Heart right ventricle (tissue), 16 donors: ENCODE results near the gene SLC25A21. TPM values are rescaled to one million over a fixed set of nuclear protein-coding genes. Genes with fewer than 3 reads are reported as not detected.

Experiments used
- ATAC-seq, 8 donors: fragments of 200-7000 bp; cut with Tn5 transposase; one replicate each; pipeline ENCODE4 v1.9.1; 2020; ENCODE audit warnings: mild to moderate bottlenecking in 8 of 8, moderate library complexity in 8 of 8, moderate number of reproducible peaks in 1 of 8
- DNase-seq, 2 donors: peaks; one replicate each; pipeline ENCODE4 v3.0.0-alpha.2; 2020
- H3K27ac ChIP-seq, 10 donors: fragments of 200-600 bp; sonication (generic) in 2 of 10; one replicate each; pipeline versions ENCODE4 v1.5.0 to v1.8.0; 2020 to 2022; ENCODE audit warnings: mild to moderate bottlenecking in 3 of 10
- H3K27me3 ChIP-seq, 7 donors: fragments of 200-600 bp; one replicate each; pipeline ENCODE4 v1.8.0; 2021 to 2022; ENCODE audit warnings: mild to moderate bottlenecking in 2 of 7
- H3K36me3 ChIP-seq, 9 donors: fragments of 200-600 bp; sonication (generic) in 1 of 9; one replicate each; pipeline versions ENCODE4 v1.5.0 to v1.8.0; 2020 to 2022; ENCODE audit warnings: mild to moderate bottlenecking in 2 of 9
- H3K4me1 ChIP-seq, 9 donors: fragments of 200-600 bp; sonication (generic) in 1 of 9; one replicate each; pipeline versions ENCODE4 v1.5.0 to v1.8.0; 2020 to 2022; ENCODE audit warnings: mild to moderate bottlenecking in 4 of 9
- H3K4me3 ChIP-seq, 10 donors: fragments of 200-600 bp; sonication (generic) in 2 of 10; one replicate each; pipeline versions ENCODE4 v1.5.0 to v1.8.0; 2020 to 2022; ENCODE audit warnings: mild to moderate bottlenecking in 7 of 10, moderate library complexity in 2 of 10
- H3K9me3 ChIP-seq, 11 donors: fragments of 200-600 bp in 10 of 11; sonication (generic) in 2 of 11; one replicate each; pipeline versions ENCODE4 v1.5.0 to v1.8.0; 2013 to 2022; ENCODE audit warnings: mild to moderate bottlenecking in 2 of 11, control low read depth in 1 of 11, moderate library complexity in 1 of 11
- CTCF ChIP-seq, 9 donors: fragments of 200-600 bp; sonication (generic) in 2 of 9; IDR thresholded peaks; one replicate each; pipeline versions ENCODE4 v1.5.0 to v1.8.0; 2021 to 2022; ENCODE audit warnings: antibody characterized with exemption in 9 of 9, mild to moderate bottlenecking in 5 of 9, moderate library complexity in 1 of 9
- WGBS, 2 donors: extraction: QIAGEN DNeasy Blood & Tissue Kit; methylation state at CpG; one replicate each; pipeline ENCODE4 v1.1.7; 2013; ENCODE audit warnings: inconsistent platforms in 1 of 2; 5-methylcytosine and 5-hydroxymethylcytosine counted together
- intact Hi-C, 10 donors: fragments of 100-400 bp; cut with DNase I; formaldehyde crosslinking; loops; one replicate each; pipeline versions ENCODE4 v1.11.1 to v1.14.2; 2022
- polyA plus RNA-seq, 2 donors: library from polyadenylated mRNA; stranded (reverse); fragments of 200-250 nt; gene quantifications; one replicate each; pipeline ENCODE4 v1.2.3, GENCODE V29; 2013
- total RNA-seq, 10 donors: library from RNA; stranded (reverse); fragmentation: NEBNext Ultra II Directional in 3 of 10; extraction: Animal tissue kit (Norgen Biotek cat#: 25700) in 3 of 10; gene quantifications; one replicate each; pipeline versions ENCODE4 v1.2.1 to v1.2.4, GENCODE V29; 2021 to 2023
- donor health status: Arrhythmogenic right ventricular cardiomyopathy.
- donor health status: ischemic (EF 13 %, LVEDD 7.1; RV severe dilation, severe dysfunction).
- donor health status: healthy with polysubstance abuse.
- donor health status: DM: no; HTN: yes; CAD: no.
- donor health status: DM: no; HTN: no; CAD: no.
- donor health status: ischemic (EF 25% LVEDD 6.9; RV normal size, moderate dysfunction).
- donor health status: ischemic (EF 25% LVEDD 5.7; RV mildly dilated, moderate dysfunction).
- donor health status: healthy.
- donor health status: DM: yes; HTN: yes; CAD: no.
- donor health status: Ischemic cardiomyopathy.
- donor health status: ischemic (EF 35%, LVEDD 5.7; RV mildly dilated, moderate dysfunction).
- donor health status: nonischemic (EF 11% LVEDD 7.7; RV severe dilation, severe dysfunction).
- donor health status: DM: yes; HTN: yes; CAD: no.
- donor health status: PGD.
- donor health status: ischemic (EF 29% LVEDD 5.4; RV normal size, mild dysfunction).
- donor health status: nonischemic (EF 23%, LVEDD 6.1; RV moderate dilation, normal function).

The SLC25A21 gene
- total and polyA plus RNA-seq, 12 donors, result 0.08 to 1.3 (median 0.34) TPM

DNA sequence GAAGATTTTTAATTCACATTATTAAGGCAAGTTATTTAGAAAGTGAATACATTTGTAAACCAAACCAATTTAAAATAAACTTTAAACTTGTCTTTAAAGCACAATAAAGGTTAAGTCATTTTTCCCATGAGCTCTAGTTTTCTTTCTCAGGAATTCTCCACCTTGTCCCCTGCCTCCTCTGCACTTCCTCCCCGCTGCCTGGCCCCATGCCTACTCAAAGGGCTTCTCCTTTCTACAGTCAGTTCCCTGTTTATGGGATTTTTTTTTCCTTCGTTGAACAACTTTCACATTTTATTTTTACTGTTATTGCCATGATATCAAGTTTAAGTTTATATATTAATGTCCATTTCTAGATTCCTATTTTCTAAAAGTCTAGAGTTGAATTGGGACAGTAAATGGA lies 223.0 kb downstream of the SLC25A21 start:
- intact Hi-C loops, result loop anchor here in 1 of 10 donors (5.0 kb wide), 1 partner anchor 302 kb away; no protein-coding TSS in a partner anchor
- 66 to 69% methylated on average over 2 of the region's 2 CpGs for WGBS, 2 donors
- no peak overlapping the region for H3K4me3 ChIP-seq
- no peaks in the 10 kb centered on the region for H3K36me3 ChIP-seq
- peaks cover 0 to 7% (median 0%) of the 10 kb centered on the region in 7 donors for H3K27me3 ChIP-seq
- no peaks in the 10 kb centered on the region for H3K4me1 ChIP-seq
- no peak overlapping the region for H3K27ac ChIP-seq
- DNase-seq, result no peak
- no peak for ATAC-seq
- H3K9me3 ChIP-seq, result no peaks in the 10 kb centered on the region
- no peak for TF ChIP-seq CTCF (IDR thresholded peaks at IDR 0.05)

GRCh38 chr14:36948157-36948859 lies 224.1 kb downstream of the SLC25A21 start:
- Histone ChIP-seq H3K4me1 (no peaks in the 10 kb centered on the region), H3K4me3 (no peak overlapping the region), H3K27ac (no peak overlapping the region), H3K36me3 (no peaks in the 10 kb centered on the region), H3K27me3 (peaks cover 0 to 7% (median 0%) of the 10 kb centered on the region in 7 donors), H3K9me3 (no peaks in the 10 kb centered on the region)
- ATAC-seq (no peak), DNase-seq (no peak)
- TF ChIP-seq CTCF (IDR thresholded peaks at IDR 0.05), result no peak
- intact Hi-C loops, result loop anchor here in 1 of 10 donors (5.0 kb wide), 1 partner anchor 301 kb away; no protein-coding TSS in a partner anchor
- 87% methylated on average over 5 of the region's 5 CpGs for WGBS, 2 donors

DNA sequence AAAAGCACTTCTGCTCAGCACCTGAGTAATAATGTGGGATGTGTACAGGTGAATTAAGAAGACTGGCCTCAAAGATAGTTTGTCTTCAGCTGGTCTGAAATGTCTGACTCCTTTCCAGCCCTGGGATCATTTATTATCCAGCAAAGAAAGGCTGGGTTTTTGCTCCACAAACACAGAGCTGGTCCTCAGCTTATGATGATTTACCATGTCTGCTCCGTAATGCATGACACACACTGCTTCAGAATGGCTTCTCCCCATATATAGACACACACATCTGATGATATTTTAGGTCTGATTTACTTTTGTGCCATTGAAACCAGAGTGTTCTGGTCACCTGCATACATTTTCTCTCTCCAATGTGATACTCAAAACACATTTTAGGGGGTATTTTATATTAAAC lies 225.0 kb downstream of the SLC25A21 start:
- H3K4me1 ChIP-seq, result no peaks in the 10 kb centered on the region
- WGBS, 2 donors, result 80 to 85% methylated on average over 1 of the region's 1 CpG
- ATAC-seq, result no peak

GRCh38 chr14:36946872-36947271 lies 225.5 kb downstream of the SLC25A21 start:
- H3K36me3 ChIP-seq, result no peaks in the 10 kb centered on the region
- DNase-seq (no peak), ATAC-seq (no peak)
- H3K27me3 ChIP-seq, result peaks cover 0 to 16% (median 3%) of the 10 kb centered on the region in 7 donors
- no peak overlapping the region for H3K4me3 ChIP-seq
- no peak for TF ChIP-seq CTCF (IDR thresholded peaks at IDR 0.05)
- H3K27ac ChIP-seq, result no peak overlapping the region
- intact Hi-C loops, result loop anchor here in 1 of 10 donors (5.0 kb wide), 1 partner anchor 300 kb away; no protein-coding TSS in a partner anchor
- no peaks in the 10 kb centered on the region for H3K9me3 ChIP-seq
- WGBS, 2 donors, result 95 to 98% methylated on average over 1 of the region's 1 CpG
- H3K4me1 ChIP-seq, result no peaks in the 10 kb centered on the region

More for the DNA sequence above, 225.0 kb downstream of the SLC25A21 start:
- no peak for TF ChIP-seq CTCF (IDR thresholded peaks at IDR 0.05)
- no peak for DNase-seq
- H3K36me3 ChIP-seq, result no peaks in the 10 kb centered on the region
- peaks cover 0 to 15% (median 0%) of the 10 kb centered on the region in 7 donors for H3K27me3 ChIP-seq
- intact Hi-C loops, result loop anchor here in 1 of 10 donors (5.0 kb wide), 1 partner anchor 300 kb away; no protein-coding TSS in a partner anchor
- H3K9me3 ChIP-seq, result no peaks in the 10 kb centered on the region
- no peak overlapping the region for H3K4me3 ChIP-seq
- no peak overlapping the region for H3K27ac ChIP-seq
